Thyroid gland (tissue), 4 donors: Measurements from ENCODE around the gene PRKCH.

ENCODE experiments used
- CTCF ChIP-seq, 6 experiments: fragments of 200-600 bp in 3 of 6; fragments of 450-650 bp in 3 of 6; sonication (generic) in 3 of 6; IDR thresholded peaks; one replicate each; pipeline ENCODE4 v1.5.1; 2016 to 2019; ENCODE audit warnings: antibody characterized with exemption in 6 of 6, mild to moderate bottlenecking in 2 of 6, inconsistent platforms in 1 of 6, moderate library complexity in 1 of 6
- POLR2A ChIP-seq, 2 donors: fragments of 450-650 bp; IDR thresholded peaks; one replicate each; pipeline ENCODE4 v1.6.1; 2017; ENCODE audit warnings: antibody characterized with exemption in 2 of 2, mild to moderate bottlenecking in 2 of 2, moderate library complexity in 1 of 2

- no peak for TF ChIP-seq CTCF (IDR thresholded peaks at IDR 0.05)
- no peak for TF ChIP-seq POLR2A (IDR thresholded peaks at IDR 0.05)
Measured at GRCh38 chr14:61333087-61333486, 11.7 kb downstream of the PRKCH start.
